ENCODE measurements around the gene ATF7. TPM values are rescaled to one million over a fixed set of nuclear protein-coding genes. Genes with fewer than 3 reads are reported as not detected.

Gene ATF7
- polyA plus RNA-seq, 1 of the 3 experiments (the other 2 are of a cell fraction), result 12.8 TPM

- Histone ChIP-seq H3K9ac (no peak overlapping the region), H3K36me3 (replicated peaks in 1 of 2; ENCODE audit: control insufficient read depth in 1 of 2, insufficient read depth in 2 of 2, low read length in 1 of 2) (no peaks in the 10 kb centered on the region), H4K20me1 (ENCODE audit: insufficient read depth) (peaks cover 13% of the 10 kb centered on the region), H3K9me2 (no peaks in the 10 kb centered on the region), H3K9me3 (no peaks in the 10 kb centered on the region), H3K79me2 (ENCODE audit: insufficient read depth) (peaks cover 5% of the 10 kb centered on the region; the same call in 1 of the 2 replicates), H2AFZ (ENCODE audit: low read depth) (no peak overlapping the region), H3K4me2 (no peak overlapping the region), H3K4me1 (ENCODE audit: control insufficient read depth in 1 of 2, insufficient read depth in 2 of 2, low read depth in 1 of 2, low read length in 1 of 2) (peaks cover 0 to 19% of the 10 kb centered on the region in 2 experiments; a peak in 2 of 4 replicates), H3K27ac (ENCODE audit: low read depth in 2 of 2, low read length in 1 of 2) (no peak overlapping the region), H3K27me3 (ENCODE audit: insufficient read depth) (no peaks in the 10 kb centered on the region), H3F3A (replicated peaks; ENCODE audit: insufficient read depth) (peaks cover 27% of the 10 kb centered on the region), H3K4me3 (ENCODE audit: low read depth in 2 of 2, low read length in 1 of 2) (no peak overlapping the region)
- WGBS (ENCODE audit: low lambda C conversion rate), result 90% methylated on average over 2 of the region's 2 CpGs
- ChIA-PET POLR2A (no interaction called here), CTCF (no interaction called here)
- TF ChIP-seq GABPA (IDR thresholded peaks at IDR 0.05; ENCODE audit: low read depth) (no peak), RXRA (IDR thresholded peaks at IDR 0.05; ENCODE audit: borderline replicate concordance, low read depth) (no peak), ZBTB33 (IDR thresholded peaks at IDR 0.05; ENCODE audit: borderline replicate concordance, low read depth) (no peak), POLR2AphosphoS5 (IDR thresholded peaks at IDR 0.05; ENCODE audit: low read depth, low read length) (no peak), SIN3A (IDR thresholded peaks at IDR 0.05; ENCODE audit: borderline replicate concordance, low read depth, low read length) (no peak)
- TF ChIP-seq, protein P1, sequence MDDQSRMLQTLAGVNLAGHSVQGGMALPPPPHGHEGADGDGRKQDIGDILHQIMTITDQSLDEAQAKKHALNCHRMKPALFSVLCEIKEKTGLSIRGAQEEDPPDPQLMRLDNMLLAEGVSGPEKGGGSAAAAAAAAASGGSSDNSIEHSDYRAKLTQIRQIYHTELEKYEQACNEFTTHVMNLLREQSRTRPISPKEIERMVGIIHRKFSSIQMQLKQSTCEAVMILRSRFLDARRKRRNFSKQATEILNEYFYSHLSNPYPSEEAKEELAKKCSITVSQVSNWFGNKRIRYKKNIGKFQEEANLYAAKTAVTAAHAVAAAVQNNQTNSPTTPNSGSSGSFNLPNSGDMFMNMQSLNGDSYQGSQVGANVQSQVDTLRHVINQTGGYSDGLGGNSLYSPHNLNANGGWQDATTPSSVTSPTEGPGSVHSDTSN (IDR thresholded peaks at IDR 0.05), result no peak
- no peak for DNase-seq
These were observed 62.6 kb downstream of the ATF7 start for GRCh38 chr12:53563452-53564028.

- ChIA-PET CTCF (interaction anchor here (0.9 to 1.4 kb wide), 3 partner anchors 22 to 182 kb away, joined by 3 to 4 read pairs (median 3); partner anchors contain the start of gene ATP5MC2), POLR2A (no interaction called here)
- TF ChIP-seq, protein P1 (IDR thresholded peaks at IDR 0.05), result peak; percentile 72
- TF ChIP-seq NRF1 (IDR thresholded peaks at IDR 0.05; ENCODE audit: low read depth, low read length), result no peak
- no peak; the same call in 1 of the 2 replicates for TF ChIP-seq NFIC (IDR thresholded peaks at IDR 0.05; ENCODE audit: borderline replicate concordance)
- peak; percentile 73 for TF ChIP-seq TCF12 (IDR thresholded peaks at IDR 0.05)
- peak; percentile 67; the same call in 1 of the 2 replicates for TF ChIP-seq TEAD4 (IDR thresholded peaks at IDR 0.05; ENCODE audit: borderline replicate concordance, insufficient read depth)
- TF ChIP-seq ELF1 (IDR thresholded peaks at IDR 0.05), result no peak
- TF ChIP-seq MAX (IDR thresholded peaks at IDR 0.05; ENCODE audit: low read depth), result peak; percentile 56; the same call in 1 of the 2 replicates
- peak; percentile 96 for TF ChIP-seq FOSL2 (IDR thresholded peaks at IDR 0.05; ENCODE audit: borderline replicate concordance, low read depth)
- TF ChIP-seq POLR2AphosphoS5 (IDR thresholded peaks at IDR 0.05; ENCODE audit: low read depth, low read length), result peak; percentile 63; the same call in 1 of the 2 replicates
- TF ChIP-seq JUND (IDR thresholded peaks at IDR 0.05), result peak; percentile 92
- no peak for TF ChIP-seq EZH2phosphoT487 (IDR thresholded peaks at IDR 0.05; ENCODE audit: borderline replicate concordance, low read depth)
- no peak for TF ChIP-seq IRF3 (IDR thresholded peaks at IDR 0.05; ENCODE audit: low read depth, low read length)
- peak; percentile 26; the same call in 1 of the 2 replicates for TF ChIP-seq SIN3A (IDR thresholded peaks at IDR 0.05; ENCODE audit: borderline replicate concordance, low read depth, low read length)
- 28% methylated on average over 1 of the region's 1 CpG for WGBS (ENCODE audit: low lambda C conversion rate)
- no peaks in the 10 kb centered on the region for H3K36me3 ChIP-seq (replicated peaks in 1 of 2; ENCODE audit: control insufficient read depth in 1 of 2, insufficient read depth in 2 of 2, low read length in 1 of 2)
- peaks cover 13% of the 10 kb centered on the region for H4K20me1 ChIP-seq (ENCODE audit: insufficient read depth)
- no peak for DNase-seq
- H3K79me2 ChIP-seq (ENCODE audit: insufficient read depth), result peaks cover 5% of the 10 kb centered on the region; the same call in 1 of the 2 replicates
- H3K9me3 ChIP-seq, result no peaks in the 10 kb centered on the region
- H3F3A ChIP-seq (replicated peaks; ENCODE audit: insufficient read depth), result peaks cover 27% of the 10 kb centered on the region
- H3K4me1 ChIP-seq (ENCODE audit: control insufficient read depth in 1 of 2, insufficient read depth in 2 of 2, low read depth in 1 of 2, low read length in 1 of 2), result peaks cover 0 to 19% of the 10 kb centered on the region in 2 experiments; a peak in 2 of 4 replicates
- H3K27ac ChIP-seq (ENCODE audit: low read depth in 2 of 2, low read length in 1 of 2), result peak overlapping the region; percentile 39 to 89; a peak in 3 of 4 replicates
- H3K27me3 ChIP-seq (ENCODE audit: insufficient read depth), result no peaks in the 10 kb centered on the region
- H3K4me2 ChIP-seq, result peak overlapping the region; percentile 64
- H2AFZ ChIP-seq (ENCODE audit: low read depth), result no peak overlapping the region
- no peak overlapping the region for H3K4me3 ChIP-seq (ENCODE audit: low read depth in 2 of 2, low read length in 1 of 2)
- peak overlapping the region; percentile 26; the same call in 1 of the 2 replicates for H3K9ac ChIP-seq
- no peaks in the 10 kb centered on the region for H3K9me2 ChIP-seq
These were observed 64.6 kb downstream of the ATF7 start for GRCh38 chr12:53561590-53561953.

Measured in SK-N-SH (cell line).